Measurements from ENCODE around the gene PJA2. TPM values are rescaled to one million over a fixed set of nuclear protein-coding genes. Genes with fewer than 3 reads are reported as not detected.

The PJA2 gene
- total and polyA plus RNA-seq, 2 of the 8 experiments (the other 6 are each of a cell fraction or from before 2014, with no cell fraction given): 15.3 to 47.7 TPM

DNA sequence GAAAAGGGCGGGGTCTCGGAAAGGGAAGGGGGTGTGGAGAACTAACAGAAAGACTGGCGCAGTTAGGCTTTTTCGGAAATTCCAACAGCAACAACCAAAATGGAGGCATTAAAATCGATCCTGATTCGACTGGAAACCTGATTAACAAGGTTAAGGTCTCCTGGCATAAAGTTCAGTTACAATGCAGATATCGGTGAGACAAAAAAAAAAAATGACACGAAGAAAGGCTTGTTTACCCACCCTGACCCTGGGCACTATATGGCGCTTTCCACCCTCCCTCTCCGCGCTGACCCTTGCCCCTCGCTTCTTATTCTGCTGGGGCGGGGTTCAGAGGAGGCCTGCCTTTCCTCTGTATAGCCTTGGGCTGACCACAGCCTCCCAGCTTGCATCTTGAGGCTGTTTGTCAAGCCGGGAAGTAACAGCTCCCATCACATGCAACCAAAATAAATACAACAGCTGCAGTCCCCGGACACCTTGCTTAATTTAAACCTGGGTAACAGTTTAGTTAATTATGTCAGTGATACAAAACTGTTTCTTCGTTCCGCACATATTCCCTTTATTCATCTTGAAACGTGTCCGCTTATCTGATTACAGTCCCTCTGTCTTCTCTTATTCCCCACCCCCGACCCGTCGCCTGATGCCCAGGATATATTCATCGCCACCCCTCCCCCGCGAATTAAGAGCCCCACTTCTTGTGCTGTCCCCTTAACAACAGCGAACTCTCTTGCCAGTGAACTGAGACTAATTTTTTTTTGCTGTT, 795 bp upstream of the PJA2 start (continued):
- TF ChIP-seq ZNF274 (IDR thresholded peaks at IDR 0.05; ENCODE audit: borderline replicate concordance, extremely low read depth, low read length) (no peak), JUND (IDR thresholded peaks at IDR 0.05; ENCODE audit: low read length) (no peak), PHF8 (conservative IDR thresholded peaks at IDR 0.05; ENCODE audit: low read depth, low read length) (peak; percentile 67), SRF (IDR thresholded peaks at IDR 0.05; ENCODE audit: low read depth, low read length) (no peak), CEBPB (IDR thresholded peaks at IDR 0.05; ENCODE audit: low read depth, low read length) (no peak), ASH2L (IDR thresholded peaks at IDR 0.05; ENCODE audit: low read length) (no peak), EGR1 (IDR thresholded peaks at IDR 0.05; ENCODE audit: borderline replicate concordance, low read depth, low read length) (peak; percentile 0; the same call in 1 of the 2 replicates), SP2 (IDR thresholded peaks at IDR 0.05; ENCODE audit: low read length) (no peak), NRF1 (IDR thresholded peaks at IDR 0.05; ENCODE audit: low read depth, low read length) (no peak), SIN3A (conservative IDR thresholded peaks at IDR 0.05 in 1 of 2, IDR thresholded peaks at IDR 0.05 in 1 of 2; ENCODE audit: low read depth in 1 of 2, low read length in 2 of 2) (no peak), YY1 (IDR thresholded peaks at IDR 0.05; ENCODE audit: low read depth, low read length) (peak; percentile 81), KDM4A (IDR thresholded peaks at IDR 0.05; ENCODE audit: low read depth, low read length, severe bottlenecking) (peak; percentile 22), BRCA1 (IDR thresholded peaks at IDR 0.05; ENCODE audit: low read depth, low read length) (no peak), POLR2AphosphoS5 (IDR thresholded peaks at IDR 0.05; ENCODE audit: low read depth, low read length) (peak; percentile 82; the same call in 1 of the 2 replicates), NANOG (IDR thresholded peaks at IDR 0.05; ENCODE audit: insufficient read depth, low read depth, low read length, poor library complexity, severe bottlenecking) (no peak), TAF1 (IDR thresholded peaks at IDR 0.05; ENCODE audit: low read depth, low read length) (peak; percentile 83), TBP (IDR thresholded peaks at IDR 0.05; ENCODE audit: low read depth, low read length) (peak; percentile 48), TAF7 (optimal IDR thresholded peaks at IDR 0.05; ENCODE audit: borderline replicate concordance, low read depth, low read length) (no peak), CHD2 (IDR thresholded peaks at IDR 0.05; ENCODE audit: low read length) (peak; percentile 12; the same call in 1 of the 2 replicates)
- TF ChIP-seq, protein P1, sequence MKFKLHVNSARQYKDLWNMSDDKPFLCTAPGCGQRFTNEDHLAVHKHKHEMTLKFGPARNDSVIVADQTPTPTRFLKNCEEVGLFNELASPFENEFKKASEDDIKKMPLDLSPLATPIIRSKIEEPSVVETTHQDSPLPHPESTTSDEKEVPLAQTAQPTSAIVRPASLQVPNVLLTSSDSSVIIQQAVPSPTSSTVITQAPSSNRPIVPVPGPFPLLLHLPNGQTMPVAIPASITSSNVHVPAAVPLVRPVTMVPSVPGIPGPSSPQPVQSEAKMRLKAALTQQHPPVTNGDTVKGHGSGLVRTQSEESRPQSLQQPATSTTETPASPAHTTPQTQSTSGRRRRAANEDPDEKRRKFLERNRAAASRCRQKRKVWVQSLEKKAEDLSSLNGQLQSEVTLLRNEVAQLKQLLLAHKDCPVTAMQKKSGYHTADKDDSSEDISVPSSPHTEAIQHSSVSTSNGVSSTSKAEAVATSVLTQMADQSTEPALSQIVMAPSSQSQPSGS (IDR thresholded peaks at IDR 0.05; ENCODE audit: low read length): peak; percentile 46
- TF ChIP-seq, protein P2, sequence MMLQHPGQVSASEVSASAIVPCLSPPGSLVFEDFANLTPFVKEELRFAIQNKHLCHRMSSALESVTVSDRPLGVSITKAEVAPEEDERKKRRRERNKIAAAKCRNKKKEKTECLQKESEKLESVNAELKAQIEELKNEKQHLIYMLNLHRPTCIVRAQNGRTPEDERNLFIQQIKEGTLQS (IDR thresholded peaks at IDR 0.05; ENCODE audit: insufficient read depth, low read depth, low read length): no peak
- TF ChIP-seq, protein P3, sequence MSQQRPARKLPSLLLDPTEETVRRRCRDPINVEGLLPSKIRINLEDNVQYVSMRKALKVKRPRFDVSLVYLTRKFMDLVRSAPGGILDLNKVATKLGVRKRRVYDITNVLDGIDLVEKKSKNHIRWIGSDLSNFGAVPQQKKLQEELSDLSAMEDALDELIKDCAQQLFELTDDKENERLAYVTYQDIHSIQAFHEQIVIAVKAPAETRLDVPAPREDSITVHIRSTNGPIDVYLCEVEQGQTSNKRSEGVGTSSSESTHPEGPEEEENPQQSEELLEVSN (IDR thresholded peaks at IDR 0.05): no peak

All from H1 (cell line).